ACC112 (cell line): ENCODE results near the gene ESAM.

Source experiments
- H2AFZ ChIP-seq: fragments of 200-600 bp; sonication (generic); one replicate; pipeline ENCODE4 v1.6.0; 2017; ENCODE audit warnings: antibody characterized with exemption, low read length; ENCODE audit not compliant: unreplicated experiment
- H3K27ac ChIP-seq: fragments of 200-600 bp; sonication (generic); 2 replicates; pipeline ENCODE4 v1.5.1; 2014; ENCODE audit warnings: low read depth, mild to moderate bottlenecking, antibody characterized with exemption, low read length, moderate library complexity
- H3K27me3 ChIP-seq: fragments of 200-600 bp; sonication (generic); 2 replicates; pipeline ENCODE4 v1.6.1; 2014; ENCODE audit warnings: mild to moderate bottlenecking, antibody characterized with exemption, low read length, moderate library complexity, mixed read lengths; ENCODE audit not compliant: insufficient read depth
- H3K36me3 ChIP-seq: fragments of 200-600 bp; sonication (generic); 2 replicates; pipeline ENCODE4 v1.6.1; 2016; ENCODE audit warnings: mild to moderate bottlenecking, antibody characterized with exemption, low read length, moderate library complexity, mixed read lengths; ENCODE audit not compliant: insufficient read depth
- H3K4me1 ChIP-seq: fragments of 200-600 bp; sonication (generic); one replicate; pipeline ENCODE4 v1.6.1; 2016; ENCODE audit warnings: low read length, mixed read lengths; ENCODE audit not compliant: insufficient read depth, unreplicated experiment, control insufficient read depth
- H3K4me3 ChIP-seq: fragments of 200-600 bp; sonication (generic); 2 replicates; pipeline ENCODE4 v1.5.1; 2014; ENCODE audit warnings: mild to moderate bottlenecking, low read depth, low read length
- H3K79me2 ChIP-seq: fragments of 200-600 bp; sonication (generic); one replicate; pipeline ENCODE4 v1.6.0; 2016; ENCODE audit warnings: low read length; ENCODE audit not compliant: control insufficient read depth, unreplicated experiment, insufficient read depth

The ESAM gene

GRCh38 chr11:124798991-124799347 is 36.9 kb upstream of the ESAM start:
- Histone ChIP-seq H3K4me3 (peak overlapping the region; percentile 83), H3K4me1 (peaks cover 26% of the 10 kb centered on the region), H3K27ac (peak overlapping the region; percentile 92), H2AFZ (peak overlapping the region; percentile 94), H3K79me2 (peaks cover 60% of the 10 kb centered on the region), H3K27me3 (no peaks in the 10 kb centered on the region), H3K36me3 (no peaks in the 10 kb centered on the region)

- no peaks in the 10 kb centered on the region for H3K27me3 ChIP-seq
- H3K4me1 ChIP-seq = peaks cover 34% of the 10 kb centered on the region
- no peak overlapping the region for H2AFZ ChIP-seq
- peaks cover 85% of the 10 kb centered on the region for H3K79me2 ChIP-seq
- H3K4me3 ChIP-seq = no peak overlapping the region
- no peaks in the 10 kb centered on the region for H3K36me3 ChIP-seq
- H3K27ac ChIP-seq = no peak overlapping the region
These were observed 34.2 kb upstream of the ESAM start for GRCh38 chr11:124796312-124796711.

GRCh38 chr11:124793466-124794278 is 31.6 kb upstream of the ESAM start:
- Histone ChIP-seq H3K27ac (no peak overlapping the region), H3K79me2 (peaks cover 96% of the 10 kb centered on the region), H3K36me3 (no peaks in the 10 kb centered on the region), H3K27me3 (no peaks in the 10 kb centered on the region), H3K4me3 (no peak overlapping the region), H3K4me1 (peaks cover 31% of the 10 kb centered on the region), H2AFZ (no peak overlapping the region)

GRCh38 chr11:124791626-124792341 is 29.7 kb upstream of the ESAM start:
- no peaks in the 10 kb centered on the region for H3K27me3 ChIP-seq
- no peak overlapping the region for H3K4me3 ChIP-seq
- H3K27ac ChIP-seq = no peak overlapping the region
- peaks cover 95% of the 10 kb centered on the region for H3K79me2 ChIP-seq
- H3K36me3 ChIP-seq = no peaks in the 10 kb centered on the region
- peaks cover 22% of the 10 kb centered on the region for H3K4me1 ChIP-seq
- H2AFZ ChIP-seq = no peak overlapping the region

GRCh38 chr11:124788521-124788920 is 26.4 kb upstream of the ESAM start:
- Histone ChIP-seq H3K27ac (no peak overlapping the region), H3K79me2 (peaks cover 86% of the 10 kb centered on the region)

GRCh38 chr11:124784051-124784450 is 22.0 kb upstream of the ESAM start:
- H3K27me3 ChIP-seq = no peaks in the 10 kb centered on the region
- no peak overlapping the region for H3K27ac ChIP-seq
- no peak overlapping the region for H3K4me3 ChIP-seq
- no peaks in the 10 kb centered on the region for H3K4me1 ChIP-seq
- no peak overlapping the region for H2AFZ ChIP-seq
- no peaks in the 10 kb centered on the region for H3K36me3 ChIP-seq
- peaks cover 52% of the 10 kb centered on the region for H3K79me2 ChIP-seq

More at GRCh38 chr11:124788521-124788920, 26.4 kb upstream of the ESAM start:
- no peak overlapping the region for H2AFZ ChIP-seq
- H3K36me3 ChIP-seq = no peaks in the 10 kb centered on the region
- peaks cover 17% of the 10 kb centered on the region for H3K4me1 ChIP-seq
- H3K27me3 ChIP-seq = no peaks in the 10 kb centered on the region
- H3K4me3 ChIP-seq = no peak overlapping the region

- H3K27me3 ChIP-seq = no peaks in the 10 kb centered on the region
- no peak overlapping the region for H3K27ac ChIP-seq
- H3K79me2 ChIP-seq = peaks cover 46% of the 10 kb centered on the region
- H3K36me3 ChIP-seq = no peaks in the 10 kb centered on the region
- H2AFZ ChIP-seq = no peak overlapping the region
- no peak overlapping the region for H3K4me3 ChIP-seq
- no peaks in the 10 kb centered on the region for H3K4me1 ChIP-seq
These were observed 20.9 kb upstream of the ESAM start for GRCh38 chr11:124783002-124783401.

- Histone ChIP-seq H3K79me2 (peaks cover 40% of the 10 kb centered on the region), H2AFZ (no peak overlapping the region), H3K4me3 (no peak overlapping the region), H3K27me3 (no peaks in the 10 kb centered on the region), H3K36me3 (peaks cover 3% of the 10 kb centered on the region; the same call in 1 of the 2 replicates), H3K27ac (no peak overlapping the region), H3K4me1 (no peaks in the 10 kb centered on the region)
These were observed 17.5 kb upstream of the ESAM start for GRCh38 chr11:124779568-124779967.

GRCh38 chr11:124778281-124778680 is 16.2 kb upstream of the ESAM start:
- H3K4me3 ChIP-seq = no peak overlapping the region
- no peak overlapping the region for H2AFZ ChIP-seq
- peaks cover 37% of the 10 kb centered on the region for H3K79me2 ChIP-seq
- H3K27me3 ChIP-seq = no peaks in the 10 kb centered on the region
- no peaks in the 10 kb centered on the region for H3K4me1 ChIP-seq
- peaks cover 3% of the 10 kb centered on the region; the same call in 1 of the 2 replicates for H3K36me3 ChIP-seq
- H3K27ac ChIP-seq = no peak overlapping the region

GRCh38 chr11:124776865-124777645 is 15.0 kb upstream of the ESAM start:
- peaks cover 36% of the 10 kb centered on the region for H3K79me2 ChIP-seq

More at GRCh38 chr11:124776865-124777645, 15.0 kb upstream of the ESAM start:
- peaks cover 3% of the 10 kb centered on the region; the same call in 1 of the 2 replicates for H3K36me3 ChIP-seq
- no peak overlapping the region for H3K4me3 ChIP-seq
- H2AFZ ChIP-seq = no peak overlapping the region
- H3K27ac ChIP-seq = no peak overlapping the region
- H3K4me1 ChIP-seq = no peaks in the 10 kb centered on the region
- no peaks in the 10 kb centered on the region for H3K27me3 ChIP-seq
